Epidermal melanocyte (primary cell): ENCODE measurements around the gene PPM1M.

Experiments
- DNase-seq: peaks from one replicate; pipeline ENCODE4 v3.0.0; 2011; ENCODE audit warnings: low spot score; ENCODE audit not compliant: insufficient read length

Gene PPM1M

DNA sequence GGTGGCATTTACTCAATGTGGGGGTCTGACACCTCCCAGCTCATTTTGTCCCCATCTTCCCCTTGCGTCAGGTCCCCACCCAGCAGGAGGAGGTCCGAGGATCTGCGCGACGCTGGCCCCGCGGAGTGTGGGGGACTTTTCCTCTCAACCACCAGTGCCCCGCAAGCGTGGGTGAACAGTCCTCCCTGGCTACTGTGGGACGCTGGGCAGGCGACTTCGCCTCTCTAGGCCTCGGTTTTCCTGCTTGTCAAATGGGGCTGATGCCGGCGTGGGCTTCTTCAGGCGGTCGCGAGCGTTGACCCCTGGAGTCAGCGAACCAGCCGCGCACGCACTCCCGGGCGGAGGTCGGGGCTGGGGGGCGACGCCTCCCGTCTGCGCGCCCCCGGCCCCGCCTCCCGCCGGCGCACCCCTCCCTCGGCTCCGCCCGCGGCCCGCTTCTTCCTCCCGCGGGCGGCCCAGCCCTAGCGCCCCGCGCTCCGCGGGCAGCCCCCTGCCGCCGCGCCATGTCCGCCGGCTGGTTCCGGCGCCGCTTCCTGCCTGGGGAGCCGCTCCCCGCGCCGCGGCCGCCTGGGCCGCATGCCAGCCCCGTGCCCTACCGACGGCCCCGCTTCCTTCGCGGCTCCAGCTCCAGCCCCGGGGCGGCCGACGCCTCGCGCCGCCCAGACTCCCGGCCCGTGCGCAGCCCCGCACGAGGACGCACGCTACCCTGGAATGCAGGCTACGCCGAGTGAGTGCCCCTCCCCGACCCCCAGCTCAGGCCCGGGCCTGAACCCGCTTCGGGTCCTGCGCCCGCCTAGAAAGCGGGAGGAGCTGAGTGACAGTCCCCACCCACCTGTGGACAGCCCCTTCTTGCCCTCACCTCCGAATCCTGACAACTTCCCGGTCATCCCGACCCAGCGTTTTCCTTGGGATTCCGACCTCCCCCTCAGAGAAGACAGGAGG is at the start of gene PPM1M:
PPM1M (plus strand) TSS at position 438 of the 942 bp plus-strand sequence; CDS start at position 504, 66 bp downstream.
- peak; percentile 74 for DNase-seq

- DNase-seq = no peak
Measured at GRCh38 chr3:52195823-52196331, 49.7 kb upstream of the PPM1M start.

DNA sequence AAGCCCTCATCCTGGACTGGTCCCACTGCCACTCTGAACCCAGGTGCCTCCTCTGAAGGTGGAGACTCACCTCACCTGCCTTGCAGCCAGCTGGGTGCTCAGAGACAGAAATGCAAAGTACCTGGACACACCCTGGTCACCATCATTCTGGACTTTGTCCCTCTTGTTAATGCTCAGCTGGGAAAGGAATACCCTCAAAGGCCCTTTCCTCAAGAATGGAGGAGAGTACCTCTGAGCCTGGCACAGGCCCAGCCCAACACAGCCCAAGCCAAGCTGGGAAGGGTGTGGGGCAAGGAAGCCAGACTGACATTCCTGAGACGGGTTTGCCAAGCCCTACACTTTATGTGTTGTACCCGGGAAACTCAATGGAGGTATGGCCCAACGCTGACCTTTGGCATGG is 48.6 kb upstream of the PPM1M start:
- no peak for DNase-seq

GRCh38 chr3:52197499-52197841 is 48.1 kb upstream of the PPM1M start:
- no peak for DNase-seq

GRCh38 chr3:52197842-52198625 is 47.5 kb upstream of the PPM1M start, which contains the start of gene ALAS1:
Gene ALAS1 (plus strand): TSS chr3:52198160. CDS start chr3:52199242, 1,082 bp downstream.
- peak; percentile 95 for DNase-seq

DNA sequence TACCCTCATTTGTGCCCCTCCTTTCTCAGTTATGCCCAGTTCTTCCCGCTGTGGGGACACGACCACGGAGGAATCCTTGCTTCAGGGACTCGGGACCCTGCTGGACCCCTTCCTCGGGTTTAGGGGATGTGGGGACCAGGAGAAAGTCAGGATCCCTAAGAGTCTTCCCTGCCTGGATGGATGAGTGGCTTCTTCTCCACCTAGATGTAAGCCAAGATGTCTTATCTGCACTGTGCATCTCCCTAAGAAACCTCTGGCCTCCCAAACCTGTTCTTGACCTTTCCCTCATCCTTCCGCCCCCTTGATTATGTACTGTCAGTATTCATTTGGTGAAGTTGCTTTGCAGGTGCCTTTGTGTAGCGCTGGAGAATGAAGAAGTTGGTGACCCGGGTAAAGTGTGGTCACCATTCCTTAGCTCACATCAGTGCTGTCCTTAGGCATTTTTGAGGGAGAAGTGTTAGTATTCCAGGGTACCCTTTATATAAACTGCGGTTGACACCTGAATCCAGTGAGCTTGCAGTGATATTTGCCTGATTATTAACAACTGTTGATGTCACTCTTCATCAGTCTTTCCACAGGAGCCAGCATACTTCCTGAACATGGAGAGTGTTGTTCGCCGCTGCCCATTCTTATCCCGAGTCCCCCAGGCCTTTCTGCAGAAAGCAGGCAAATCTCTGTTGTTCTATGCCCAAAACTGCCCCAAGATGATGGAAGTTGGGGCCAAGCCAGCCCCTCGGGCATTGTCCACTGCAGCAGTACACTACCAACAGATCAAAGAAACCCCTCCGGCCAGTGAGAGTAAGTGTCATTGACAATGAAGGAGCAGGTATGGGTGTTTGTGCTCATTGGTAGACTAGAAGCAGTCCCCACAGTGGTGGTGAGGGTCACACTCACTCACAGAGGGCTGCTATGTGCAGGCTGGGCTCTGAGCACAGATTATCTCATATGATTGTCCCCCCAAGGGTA is 46.6 kb upstream of the PPM1M start:
- DNase-seq = no peak

DNA sequence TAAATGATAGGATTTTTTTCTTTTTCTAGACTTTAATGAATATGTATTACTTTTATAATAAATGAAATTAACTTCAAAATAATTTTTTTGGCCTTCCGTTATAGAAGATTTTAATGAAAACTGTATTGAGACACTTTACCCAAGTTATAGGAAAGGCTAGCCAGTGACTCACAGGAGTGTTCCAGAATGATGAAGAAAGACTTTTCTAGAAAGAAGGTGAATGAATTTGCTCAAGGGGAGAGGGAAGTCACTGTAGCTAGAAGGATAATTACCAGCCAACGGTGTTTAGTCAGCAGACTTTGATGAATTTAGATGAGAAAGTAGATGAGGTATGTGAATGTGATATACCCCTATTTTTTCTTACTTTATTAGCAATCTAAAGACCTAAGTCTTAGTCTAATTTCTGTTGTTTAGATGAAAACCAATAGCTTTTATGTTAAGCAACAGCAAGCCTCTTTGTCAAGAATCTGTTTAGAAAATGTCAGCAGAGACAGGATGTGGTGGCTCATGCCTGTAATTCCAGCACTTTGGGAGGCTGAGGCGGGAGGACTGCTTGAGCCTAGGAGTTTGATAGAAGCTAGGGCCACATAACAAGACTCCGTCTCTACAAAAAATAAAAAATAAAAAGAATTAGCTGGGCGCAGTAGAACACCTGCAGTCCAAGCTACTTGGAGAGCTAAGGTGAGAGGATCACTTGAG is 44.4 kb upstream of the PPM1M start:
- no peak for DNase-seq

GRCh38 chr3:52202384-52203077 is 43.0 kb upstream of the PPM1M start:
- no peak for DNase-seq

DNA sequence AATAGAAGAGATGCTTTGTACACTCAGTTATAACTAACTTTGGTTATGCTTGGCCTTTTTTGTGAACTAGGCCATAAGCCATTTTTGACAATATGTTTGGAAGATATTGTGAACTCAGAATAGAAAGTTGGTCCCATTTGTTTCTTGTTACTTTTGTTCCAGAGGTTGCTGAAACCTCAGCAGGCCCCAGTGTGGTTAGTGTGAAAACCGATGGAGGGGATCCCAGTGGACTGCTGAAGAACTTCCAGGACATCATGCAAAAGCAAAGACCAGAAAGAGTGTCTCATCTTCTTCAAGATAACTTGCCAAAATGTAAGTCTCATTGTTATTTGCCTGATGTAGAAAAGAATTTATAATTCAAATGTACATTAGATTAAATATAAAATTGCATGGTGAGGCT is 41.9 kb upstream of the PPM1M start:
- no peak for DNase-seq

- no peak for DNase-seq
Measured at GRCh38 chr3:52204337-52205073, 41.1 kb upstream of the PPM1M start.

DNA sequence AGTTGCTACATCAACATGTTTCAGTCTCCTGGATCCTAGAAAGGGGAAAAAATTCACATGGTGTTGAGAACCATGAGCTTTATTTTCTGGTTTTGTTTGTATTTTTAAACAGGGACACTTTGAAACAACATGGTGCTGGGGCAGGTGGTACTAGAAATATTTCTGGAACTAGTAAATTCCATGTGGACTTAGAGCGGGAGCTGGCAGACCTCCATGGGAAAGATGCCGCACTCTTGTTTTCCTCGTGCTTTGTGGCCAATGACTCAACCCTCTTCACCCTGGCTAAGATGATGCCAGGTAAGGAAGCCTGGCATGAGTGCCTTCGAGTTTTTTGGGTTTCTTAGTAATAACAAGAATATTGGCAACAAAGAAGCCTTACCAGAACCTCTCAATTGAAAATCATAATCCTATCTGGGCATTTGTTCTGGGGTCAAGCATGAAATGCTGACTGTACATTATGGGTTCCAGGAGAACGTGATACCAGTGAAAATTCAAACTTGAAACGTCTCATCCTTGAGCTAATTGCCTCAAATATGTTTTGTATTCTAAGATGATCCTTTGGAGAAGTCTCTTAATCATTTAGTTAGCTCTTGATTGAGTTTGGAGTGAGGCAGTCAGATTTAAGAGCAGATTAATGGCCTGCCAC is 39.7 kb upstream of the PPM1M start:
- DNase-seq = no peak

- no peak for DNase-seq
Measured at GRCh38 chr3:52208556-52208955, 37.0 kb upstream of the PPM1M start.

GRCh38 chr3:52210037-52210436 is 35.5 kb upstream of the PPM1M start:
- no peak for DNase-seq

GRCh38 chr3:52210550-52211046 is 35.0 kb upstream of the PPM1M start:
- no peak for DNase-seq

GRCh38 chr3:52211268-52211891 is 34.2 kb upstream of the PPM1M start:
- DNase-seq = no peak

DNA sequence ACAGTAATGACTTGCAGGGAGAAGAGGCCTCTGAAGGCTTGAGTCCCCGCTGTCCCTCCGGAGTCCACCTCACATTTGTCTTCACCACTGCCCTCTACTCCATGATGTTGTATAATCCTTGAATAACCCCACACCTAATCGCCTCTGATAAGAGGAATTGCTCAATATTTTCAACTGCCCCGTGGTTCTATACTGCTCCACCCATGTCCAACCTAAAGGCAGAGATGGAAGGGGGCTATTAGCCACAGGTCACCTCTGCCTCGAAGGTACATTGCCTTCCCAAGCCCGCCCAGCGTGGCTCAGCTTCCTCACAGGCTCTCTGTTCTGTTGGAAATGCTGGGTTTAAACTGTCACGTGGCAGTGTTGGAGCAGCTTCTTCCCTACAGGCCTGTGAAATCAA is 32.6 kb upstream of the PPM1M start:
- DNase-seq = no peak

DNA sequence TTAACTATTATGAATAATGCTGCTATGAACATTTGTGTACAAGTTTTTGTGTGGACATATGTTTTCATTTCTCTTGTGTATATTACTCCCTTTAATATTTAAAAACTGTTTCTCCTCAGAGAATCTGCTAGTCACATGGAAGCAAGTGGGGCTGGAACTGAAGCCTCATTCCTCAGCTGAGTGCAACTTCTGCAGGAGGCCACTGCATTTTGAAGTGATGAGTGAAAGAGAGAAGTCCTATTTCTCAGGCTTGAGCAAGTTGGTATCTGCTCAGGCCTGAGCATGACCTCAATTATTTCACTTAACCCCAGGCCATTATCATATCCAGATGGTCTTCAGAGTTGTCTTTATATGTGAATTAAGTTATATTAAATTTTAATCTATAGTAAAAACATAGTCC is 31.7 kb upstream of the PPM1M start:
- DNase-seq = peak; percentile 77

DNA sequence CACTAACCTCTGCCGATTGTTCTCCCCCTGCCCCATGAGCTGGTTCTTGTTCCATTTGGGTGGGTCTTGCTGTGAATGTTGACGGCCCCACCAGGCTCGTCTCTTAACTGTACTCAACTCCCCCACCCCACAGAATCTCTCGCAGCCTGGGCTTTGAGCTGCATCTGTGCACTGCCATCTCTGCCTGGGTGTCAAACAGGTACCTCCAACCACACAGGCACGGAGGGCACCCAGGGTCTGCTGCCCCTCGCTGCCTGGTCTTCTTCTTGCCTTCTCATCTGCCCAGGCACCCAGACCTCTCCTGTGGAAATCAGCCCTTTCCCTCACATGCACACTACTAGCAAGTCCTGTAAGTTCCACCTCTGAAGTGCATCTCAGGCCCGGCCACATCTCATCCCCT is 30.2 kb upstream of the PPM1M start:
- DNase-seq = no peak
